ENCODE measurements around the gene YY1. TPM values are rescaled to one million over a fixed set of nuclear protein-coding genes. Genes with fewer than 3 reads are reported as not detected.
"Not testable (repeated sequence)": the region's sequence is repeated elsewhere in the genome, so short reads cannot be mapped to it uniquely, and the experiment has no call there.

YY1 gene
- polyA plus RNA-seq (ENCODE audit: insufficient read length in 4 of 4), result 100 to 1,000 TPM; 131 to 164 (median 160) TPM

GRCh38 chr14:100238419-100239210 lies at the start of gene YY1:
Gene YY1 (plus strand): TSS chr14:100239144. CDS start chr14:100239245, 101 bp downstream.
- peak; percentile 92 to 95 (median 94) for DNase-seq (ENCODE audit: low read depth in 4 of 4, low spot score in 3 of 4)

GRCh38 chr14:100190126-100190525 lies 48.8 kb upstream of the YY1 start:
- DNase-seq (ENCODE audit: low read depth in 4 of 4, low spot score in 3 of 4), result no peak

GRCh38 chr14:100191584-100192249 lies 47.2 kb upstream of the YY1 start:
- DNase-seq (ENCODE audit: low read depth in 4 of 4, low spot score in 3 of 4), result no peak

GRCh38 chr14:100192250-100192671 lies 46.7 kb upstream of the YY1 start:
- no peak for DNase-seq (ENCODE audit: low read depth in 4 of 4, low spot score in 3 of 4)

- peak; percentile 96 to 98 (median 97) for DNase-seq (ENCODE audit: low read depth in 4 of 4, low spot score in 3 of 4)
Observed at GRCh38 chr14:100192672-100193416, 46.1 kb upstream of the YY1 start.

- no peak for DNase-seq (ENCODE audit: low read depth in 4 of 4, low spot score in 3 of 4)
Observed at GRCh38 chr14:100193417-100194357, 45.3 kb upstream of the YY1 start.

- no peak for DNase-seq (ENCODE audit: low read depth in 4 of 4, low spot score in 3 of 4)
Observed at GRCh38 chr14:100199240-100199860, 39.6 kb upstream of the YY1 start.

- DNase-seq (ENCODE audit: low read depth in 4 of 4, low spot score in 3 of 4), result no peak
Observed at GRCh38 chr14:100200311-100200710, 38.6 kb upstream of the YY1 start.

- no peak for DNase-seq (ENCODE audit: low read depth in 4 of 4, low spot score in 3 of 4)
Observed at GRCh38 chr14:100201701-100202100, 37.2 kb upstream of the YY1 start.

GRCh38 chr14:100202712-100203111 lies 36.2 kb upstream of the YY1 start:
- DNase-seq (ENCODE audit: low read depth in 4 of 4, low spot score in 3 of 4), result no peak

GRCh38 chr14:100203146-100203545 lies 35.8 kb upstream of the YY1 start:
- no peak for DNase-seq (ENCODE audit: low read depth in 4 of 4, low spot score in 3 of 4)

GRCh38 chr14:100203962-100204834 lies 34.7 kb upstream of the YY1 start:
- DNase-seq (ENCODE audit: low read depth in 4 of 4, low spot score in 3 of 4), result no peak

- not testable (repeated sequence) for DNase-seq (ENCODE audit: low read depth in 4 of 4, low spot score in 3 of 4)
Observed at GRCh38 chr14:100204835-100205167, 34.1 kb upstream of the YY1 start.

- not testable (repeated sequence) for DNase-seq (ENCODE audit: low read depth in 4 of 4, low spot score in 3 of 4)
Observed at GRCh38 chr14:100207588-100207987, 31.4 kb upstream of the YY1 start.

- DNase-seq (ENCODE audit: low read depth in 4 of 4, low spot score in 3 of 4), result not testable (repeated sequence)
Observed at GRCh38 chr14:100208136-100208535, 30.8 kb upstream of the YY1 start.

GRCh38 chr14:100211366-100211765 lies 27.6 kb upstream of the YY1 start:
- DNase-seq (ENCODE audit: low read depth in 4 of 4, low spot score in 3 of 4), result no peak

- no peak for DNase-seq (ENCODE audit: low read depth in 4 of 4, low spot score in 3 of 4)
Observed at GRCh38 chr14:100211893-100212292, 27.1 kb upstream of the YY1 start.

GRCh38 chr14:100212476-100213333 lies 26.2 kb upstream of the YY1 start:
- no peak for DNase-seq (ENCODE audit: low read depth in 4 of 4, low spot score in 3 of 4)

All from right renal pelvis (tissue), 4 donors.